ENCODE measurements around the gene TAF6.

GRCh38 chr7:100099452-100099851 lies 19.7 kb downstream of the TAF6 start:
- TF ChIP-seq, protein P1, sequence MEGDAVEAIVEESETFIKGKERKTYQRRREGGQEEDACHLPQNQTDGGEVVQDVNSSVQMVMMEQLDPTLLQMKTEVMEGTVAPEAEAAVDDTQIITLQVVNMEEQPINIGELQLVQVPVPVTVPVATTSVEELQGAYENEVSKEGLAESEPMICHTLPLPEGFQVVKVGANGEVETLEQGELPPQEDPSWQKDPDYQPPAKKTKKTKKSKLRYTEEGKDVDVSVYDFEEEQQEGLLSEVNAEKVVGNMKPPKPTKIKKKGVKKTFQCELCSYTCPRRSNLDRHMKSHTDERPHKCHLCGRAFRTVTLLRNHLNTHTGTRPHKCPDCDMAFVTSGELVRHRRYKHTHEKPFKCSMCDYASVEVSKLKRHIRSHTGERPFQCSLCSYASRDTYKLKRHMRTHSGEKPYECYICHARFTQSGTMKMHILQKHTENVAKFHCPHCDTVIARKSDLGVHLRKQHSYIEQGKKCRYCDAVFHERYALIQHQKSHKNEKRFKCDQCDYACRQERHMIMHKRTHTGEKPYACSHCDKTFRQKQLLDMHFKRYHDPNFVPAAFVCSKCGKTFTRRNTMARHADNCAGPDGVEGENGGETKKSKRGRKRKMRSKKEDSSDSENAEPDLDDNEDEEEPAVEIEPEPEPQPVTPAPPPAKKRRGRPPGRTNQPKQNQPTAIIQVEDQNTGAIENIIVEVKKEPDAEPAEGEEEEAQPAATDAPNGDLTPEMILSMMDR (conservative IDR thresholded peaks at IDR 0.05 in 1 of 2, IDR thresholded peaks at IDR 0.05 in 1 of 2; ENCODE audit: low read depth in 1 of 2, low read length in 2 of 2), result no peak
- no peak for TF ChIP-seq EZH2 (IDR thresholded peaks at IDR 0.05; ENCODE audit: low read length, missing control alignments)
